A549 (cell line): Measurements from ENCODE around the gene ZNRD2. TPM values are rescaled to one million over a fixed set of nuclear protein-coding genes. Genes with fewer than 3 reads are reported as not detected.

ENCODE experiments used
- ATAC-seq, 2 experiments: fragments of 200-7000 bp in 1 of 2; fragments of >200 bp in 1 of 2; cut with Nextera tagmentation in 1 of 2; cut with Tn5 transposase in 1 of 2; 3 replicates each; pipeline versions ENCODE4 v1.8.0 to v1.9.1; 2018 to 2020; ENCODE audit warnings: mild to moderate bottlenecking in 1 of 2, moderate library complexity in 1 of 2
- CTCF ChIA-PET: fragments of 300-600 bp; sonication (Branson Sonifier 250); formaldehyde crosslinking; extraction: SDS; loops from one replicate; lab custom pipeline; 2021; ENCODE audit warnings: antibody characterized with exemption, inconsistent platforms; lab: Yijun Ruan, JAX
- POLR2A ChIA-PET: fragments of 350-600 bp; formaldehyde crosslinking; extraction: SDS; loops from one replicate; lab custom pipeline; 2021; ENCODE audit warnings: antibody characterized with exemption, inconsistent platforms; lab: Yijun Ruan, JAX
- DNase-seq, 2 experiments: peaks; one replicate each; pipeline versions ENCODE4 v3.0.0 to v3.0.0-alpha.2; 2011 to 2016; ENCODE audit warnings: low read depth in 1 of 2, low spot score in 1 of 2
- FAIRE-seq: peaks from 2 replicates; lab custom pipeline; 2011; peaks lifted over from hg19 to GRCh38; lab: Jason Lieb, UNC
- H3K27ac ChIP-seq, 2 experiments: fragments of >200 bp; sonication (Bioruptor Twin); formaldehyde crosslinking; 3 replicates each; pipeline ENCODE4 v1.5.1; 2016 to 2017
- H3K4me1 ChIP-seq: fragments of >200 bp; sonication (Bioruptor Twin); formaldehyde crosslinking; 3 replicates; pipeline ENCODE4 v1.6.1; 2016
- H3K4me2 ChIP-seq: fragments of >200 bp; sonication (Bioruptor Twin); formaldehyde crosslinking; 3 replicates; pipeline ENCODE4 v1.6.1; 2016
- H3K4me3 ChIP-seq: fragments of >200 bp; sonication (Bioruptor Twin); formaldehyde crosslinking; 3 replicates; pipeline ENCODE4 v1.5.1; 2016
- H3K9me3 ChIP-seq: fragments of >200 bp; sonication (Bioruptor Twin); formaldehyde crosslinking; 3 replicates; pipeline ENCODE4 v1.6.1; 2016
- BHLHE40 ChIP-seq: IDR thresholded peaks from 2 replicates; pipeline ENCODE4 v1.6.1; 2012; ENCODE audit warnings: low read depth, low read length, inconsistent platforms
- CBX2 ChIP-seq: fragments of 200-600 bp; sonication (generic); IDR thresholded peaks from 2 replicates; pipeline ENCODE4 v1.6.1; 2016; ENCODE audit warnings: low read depth, mild to moderate bottlenecking, borderline replicate concordance
- CBX8 ChIP-seq: fragments of 200-600 bp; sonication (generic); IDR thresholded peaks from 2 replicates; pipeline ENCODE4 v1.6.1; 2016
- EHF ChIP-seq: fragments of 250-450 bp; sonication (Bioruptor Pico); IDR thresholded peaks from 2 replicates; pipeline ENCODE4 v1.5.0; 2020; ENCODE audit warnings: mild to moderate bottlenecking
- EHMT2 ChIP-seq: fragments of 200-600 bp; sonication (generic); IDR thresholded peaks from 2 replicates; pipeline ENCODE4 v1.6.1; 2016; ENCODE audit warnings: antibody characterized with exemption, low read depth, mild to moderate bottlenecking, moderate library complexity
- ESRRA ChIP-seq: fragments of 150-350 bp; IDR thresholded peaks from 2 replicates; pipeline ENCODE4 v1.6.1; 2014; ENCODE audit warnings: mild to moderate bottlenecking, low read length, borderline replicate concordance
- FOSL2 ChIP-seq, 2 experiments: fragments of 450-650 bp in 1 of 2; fragments of >200 bp in 1 of 2; sonication (Bioruptor Twin) in 1 of 2; formaldehyde crosslinking; IDR thresholded peaks; 2 replicates each; pipeline versions ENCODE4 v1.5.0 to v1.6.1; 2016 to 2020; ENCODE audit warnings: mild to moderate bottlenecking in 1 of 2, moderate library complexity in 1 of 2
- GATA3 ChIP-seq: IDR thresholded peaks from 2 replicates; pipeline ENCODE4 v1.6.1; 2012; ENCODE audit warnings: borderline replicate concordance
- HOXA7 ChIP-seq: fragments of 250-450 bp; sonication (Bioruptor Pico); IDR thresholded peaks from 2 replicates; pipeline ENCODE4 v1.5.0; 2020; ENCODE audit warnings: mild to moderate bottlenecking, moderate library complexity
- JUN ChIP-seq, 2 experiments: fragments of >200 bp; sonication (Bioruptor Twin); formaldehyde crosslinking; IDR thresholded peaks; 2 replicates in 1 of 2; 3 replicates in 1 of 2; pipeline ENCODE4 v1.6.1; 2016 to 2017
- JUNB ChIP-seq: fragments of >200 bp; sonication (Bioruptor Twin); formaldehyde crosslinking; IDR thresholded peaks from 2 replicates; pipeline ENCODE4 v1.6.1; 2016
- KDM1A ChIP-seq: fragments of 200-600 bp; sonication (generic); IDR thresholded peaks from 2 replicates; pipeline ENCODE4 v1.6.1; 2016; ENCODE audit warnings: low read depth, mild to moderate bottlenecking
- MYC ChIP-seq: IDR thresholded peaks from 2 replicates; pipeline ENCODE4 v1.6.1; 2012; ENCODE audit warnings: mild to moderate bottlenecking, inconsistent platforms, low read length, improper control_type of control experiment, borderline replicate concordance
- NPAS2 ChIP-seq: fragments of 250-450 bp; sonication (Bioruptor Pico); IDR thresholded peaks from 2 replicates; pipeline ENCODE4 v1.8.0; 2022; ENCODE audit warnings: mild to moderate bottlenecking, moderate library complexity, borderline replicate concordance
- NR3C1 ChIP-seq: fragments of >200 bp; sonication (Bioruptor Twin); formaldehyde crosslinking; IDR thresholded peaks from 3 replicates; pipeline ENCODE4 v1.6.1; 2017
- RCOR1 ChIP-seq: fragments of 150-350 bp; IDR thresholded peaks from 2 replicates; pipeline ENCODE4 v1.6.1; 2014; ENCODE audit warnings: antibody characterized with exemption, low read length, low read depth
- SMC3 ChIP-seq: fragments of >200 bp; sonication (Bioruptor Twin); formaldehyde crosslinking; IDR thresholded peaks from 3 replicates; pipeline ENCODE4 v1.6.1; 2018; ENCODE audit warnings: inconsistent platforms
- TFCP2L1 ChIP-seq: fragments of 250-450 bp; sonication (Bioruptor Pico); IDR thresholded peaks from 2 replicates; pipeline ENCODE4 v1.5.0; 2021; ENCODE audit warnings: mild to moderate bottlenecking
- TP53 ChIP-seq: fragments of 250-450 bp; sonication (Bioruptor Pico); IDR thresholded peaks from 2 replicates; pipeline ENCODE4 v1.5.0; 2021; ENCODE audit warnings: mild to moderate bottlenecking, moderate library complexity
- ZFP36 ChIP-seq: fragments of 450-650 bp; IDR thresholded peaks from 2 replicates; pipeline ENCODE4 v1.6.1; 2014; ENCODE audit warnings: borderline replicate concordance; ENCODE audit not compliant: partially characterized antibody
- ZNF302 ChIP-seq: fragments of 250-450 bp; sonication (Bioruptor Pico); IDR thresholded peaks from 2 replicates; pipeline ENCODE4 v1.9.0; 2021; ENCODE audit warnings: inconsistent platforms, mild to moderate bottlenecking, moderate library complexity
- WGBS: methylation state at CpG from one replicate; pipeline ENCODE4 v1.1.6; 2017; ENCODE audit errors: missing lambda C conversion rate; 5-methylcytosine and 5-hydroxymethylcytosine counted together
- polyA plus RNA-seq, 4 experiments: library from polyadenylated mRNA; depleted of rRNA in 3 of 4; stranded (reverse); fragments of >200 nt; fragmentation: RNase III in 1 of 4; extraction: RNeasy Plus Mini Kit Qiagen cat#74134 plus additional on column Dnase treatment in 1 of 4; gene quantifications; 2 replicates in 3 of 4; 3 replicates in 1 of 4; pipeline ENCODE4 v1.2.3, GENCODE V29; 2011 to 2017
- TF ChIP-seq, protein P1 (sequence below): fragments of >200 bp; sonication (Bioruptor Twin); formaldehyde crosslinking; IDR thresholded peaks from 2 replicates; pipeline ENCODE4 v1.6.1; 2016
- TF ChIP-seq, protein P2 (sequence below): fragments of 450-650 bp; IDR thresholded peaks from 2 replicates; pipeline ENCODE4 v1.6.1; 2014; ENCODE audit warnings: antibody characterized with exemption
- TF ChIP-seq, protein P3 (sequence below): fragments of 250-450 bp; sonication (Bioruptor Pico); IDR thresholded peaks from 2 replicates; pipeline ENCODE4 v1.5.0; 2020; ENCODE audit warnings: low read depth, mild to moderate bottlenecking, moderate library complexity

ZNRD2 gene
- polyA plus RNA-seq, 2 of the 4 experiments (the other 2 are of a cell fraction) = 28.2 to 66.1 TPM

DNA sequence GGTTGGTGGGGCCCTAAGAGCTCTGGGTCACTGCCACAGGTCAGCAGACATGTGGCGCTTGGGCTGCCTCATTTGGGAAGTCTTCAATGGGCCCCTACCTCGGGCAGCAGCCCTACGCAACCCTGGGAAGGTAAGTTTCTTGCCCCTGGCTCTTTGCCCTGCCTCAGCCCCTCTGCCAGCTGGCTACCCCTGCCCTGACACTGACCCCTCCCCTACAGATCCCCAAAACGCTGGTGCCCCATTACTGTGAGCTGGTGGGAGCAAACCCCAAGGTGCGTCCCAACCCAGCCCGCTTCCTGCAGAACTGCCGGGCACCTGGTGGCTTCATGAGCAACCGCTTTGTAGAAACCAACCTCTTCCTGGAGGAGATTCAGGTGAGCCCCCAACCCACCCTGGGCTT is 43.5 kb upstream of the ZNRD2 start:
- peaks cover 18% of the 10 kb centered on the region for H3K4me1 ChIP-seq
- 96% methylated on average over 8 of the region's 8 CpGs for WGBS
- ChIA-PET CTCF (interaction anchor here (0.8 to 5.0 kb wide), 7 partner anchors 11 to 67 kb away, joined by 3 to 33 read pairs (median 9); partner anchors contain the start of gene ZNRD2), POLR2A (no interaction called here)
- no peak for FAIRE-seq
- no peak for DNase-seq
- TF ChIP-seq ESRRA = no peak
- no peak for TF ChIP-seq NR3C1
- TF ChIP-seq CBX2 = no peak
- TF ChIP-seq, protein P1, sequence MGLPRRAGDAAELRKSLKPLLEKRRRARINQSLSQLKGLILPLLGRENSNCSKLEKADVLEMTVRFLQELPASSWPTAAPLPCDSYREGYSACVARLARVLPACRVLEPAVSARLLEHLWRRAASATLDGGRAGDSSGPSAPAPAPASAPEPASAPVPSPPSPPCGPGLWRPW = no peak
- no peak for TF ChIP-seq BHLHE40
- no peak for TF ChIP-seq ZNF302 (CRISPR knock-in tag)
- TF ChIP-seq JUNB = no peak
- TF ChIP-seq, protein P2, sequence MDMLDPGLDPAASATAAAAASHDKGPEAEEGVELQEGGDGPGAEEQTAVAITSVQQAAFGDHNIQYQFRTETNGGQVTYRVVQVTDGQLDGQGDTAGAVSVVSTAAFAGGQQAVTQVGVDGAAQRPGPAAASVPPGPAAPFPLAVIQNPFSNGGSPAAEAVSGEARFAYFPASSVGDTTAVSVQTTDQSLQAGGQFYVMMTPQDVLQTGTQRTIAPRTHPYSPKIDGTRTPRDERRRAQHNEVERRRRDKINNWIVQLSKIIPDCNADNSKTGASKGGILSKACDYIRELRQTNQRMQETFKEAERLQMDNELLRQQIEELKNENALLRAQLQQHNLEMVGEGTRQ = no peak
- TF ChIP-seq EHF (CRISPR knock-in tag) = no peak
- no peak for TF ChIP-seq KDM1A
- TF ChIP-seq, protein P3, sequence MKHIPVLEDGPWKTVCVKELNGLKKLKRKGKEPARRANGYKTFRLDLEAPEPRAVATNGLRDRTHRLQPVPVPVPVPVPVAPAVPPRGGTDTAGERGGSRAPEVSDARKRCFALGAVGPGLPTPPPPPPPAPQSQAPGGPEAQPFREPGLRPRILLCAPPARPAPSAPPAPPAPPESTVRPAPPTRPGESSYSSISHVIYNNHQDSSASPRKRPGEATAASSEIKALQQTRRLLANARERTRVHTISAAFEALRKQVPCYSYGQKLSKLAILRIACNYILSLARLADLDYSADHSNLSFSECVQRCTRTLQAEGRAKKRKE = no peak
- TF ChIP-seq MYC = no peak
- no peak for TF ChIP-seq ZFP36
- no peak for TF ChIP-seq HOXA7
- no peak for TF ChIP-seq TFCP2L1
- no peak for TF ChIP-seq SMC3
- no peak for TF ChIP-seq JUN (IDR thresholded peaks at IDR 0.05)
- no peak for TF ChIP-seq FOSL2 (IDR thresholded peaks at IDR 0.05)
- no peak for TF ChIP-seq FOSL2 (CRISPR knock-in tag; IDR thresholded peaks at IDR 0.05)
- TF ChIP-seq NPAS2 (CRISPR knock-in tag) = no peak
- no peak overlapping the region for H3K4me2 ChIP-seq
- ATAC-seq = no peak
- no peak overlapping the region for H3K27ac ChIP-seq
- H3K4me3 ChIP-seq = no peak overlapping the region
- no peaks in the 10 kb centered on the region for H3K9me3 ChIP-seq

DNA sequence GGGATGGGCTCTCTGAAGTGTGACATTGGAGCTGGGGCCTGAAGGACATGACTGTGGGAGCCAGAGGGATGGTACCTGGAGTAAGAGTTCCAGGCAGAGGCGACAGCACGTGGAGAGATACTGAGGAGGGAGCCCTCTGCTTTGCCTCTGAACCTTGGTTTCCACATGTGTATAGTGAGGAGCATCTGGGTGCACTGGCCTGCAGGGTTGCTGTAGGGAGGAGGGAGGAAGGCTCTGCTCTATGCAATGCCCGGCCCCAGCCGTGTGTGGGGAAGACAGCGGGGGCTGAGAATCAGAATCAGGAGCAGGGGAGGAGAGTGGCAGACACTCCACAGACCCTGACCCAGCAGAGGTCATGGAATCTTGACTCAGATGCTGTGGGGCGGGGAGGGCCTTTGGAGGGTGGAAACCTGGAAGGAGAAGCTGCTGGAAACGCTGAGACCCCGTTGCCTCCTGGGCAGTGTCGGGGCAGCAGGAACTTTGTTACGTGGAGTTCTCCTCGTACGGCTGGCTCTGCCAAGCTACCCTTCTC is 41.4 kb upstream of the ZNRD2 start:
- CTCF ChIA-PET = interaction anchor here (0.8 to 4.7 kb wide), 7 partner anchors 11 to 199 kb away, joined by 3 to 66 read pairs (median 5); no protein-coding TSS in a partner anchor
- H3K4me2 ChIP-seq = no peak overlapping the region
- TF ChIP-seq HOXA7 (no peak), RCOR1 (no peak), ESRRA (no peak), SMC3 (no peak), CBX2 (no peak), GATA3 (no peak), CBX8 (no peak), TP53 (CRISPR knock-in tag) (no peak), EHMT2 (no peak)
- TF ChIP-seq, protein P2 = no peak
- H3K4me1 ChIP-seq = peaks cover 14% of the 10 kb centered on the region
- no peaks in the 10 kb centered on the region for H3K9me3 ChIP-seq
- FAIRE-seq (no peak), DNase-seq (no peak), ATAC-seq (no peak)
- H3K4me3 ChIP-seq = no peak overlapping the region
- no peak overlapping the region for H3K27ac ChIP-seq
- POLR2A ChIA-PET = no interaction called here
- 93% methylated on average over 12 of the region's 12 CpGs for WGBS
